Hypothalamus (tissue), 51 donors: ENCODE measurements around the gene ZRANB1.
"Not testable (repeated sequence)": the region's sequence is repeated elsewhere in the genome, so short reads cannot be mapped to it uniquely, and the experiment has no call there.

Source experiments
- DNase-seq, 51 donors: peaks; one replicate each; lab custom pipeline; 2025; lab: John Stamatoyannopoulos, UW

ZRANB1 gene

GRCh38 chr10:124962421-124962820 lies 20.5 kb downstream of the ZRANB1 start:
- no peak for DNase-seq

DNA sequence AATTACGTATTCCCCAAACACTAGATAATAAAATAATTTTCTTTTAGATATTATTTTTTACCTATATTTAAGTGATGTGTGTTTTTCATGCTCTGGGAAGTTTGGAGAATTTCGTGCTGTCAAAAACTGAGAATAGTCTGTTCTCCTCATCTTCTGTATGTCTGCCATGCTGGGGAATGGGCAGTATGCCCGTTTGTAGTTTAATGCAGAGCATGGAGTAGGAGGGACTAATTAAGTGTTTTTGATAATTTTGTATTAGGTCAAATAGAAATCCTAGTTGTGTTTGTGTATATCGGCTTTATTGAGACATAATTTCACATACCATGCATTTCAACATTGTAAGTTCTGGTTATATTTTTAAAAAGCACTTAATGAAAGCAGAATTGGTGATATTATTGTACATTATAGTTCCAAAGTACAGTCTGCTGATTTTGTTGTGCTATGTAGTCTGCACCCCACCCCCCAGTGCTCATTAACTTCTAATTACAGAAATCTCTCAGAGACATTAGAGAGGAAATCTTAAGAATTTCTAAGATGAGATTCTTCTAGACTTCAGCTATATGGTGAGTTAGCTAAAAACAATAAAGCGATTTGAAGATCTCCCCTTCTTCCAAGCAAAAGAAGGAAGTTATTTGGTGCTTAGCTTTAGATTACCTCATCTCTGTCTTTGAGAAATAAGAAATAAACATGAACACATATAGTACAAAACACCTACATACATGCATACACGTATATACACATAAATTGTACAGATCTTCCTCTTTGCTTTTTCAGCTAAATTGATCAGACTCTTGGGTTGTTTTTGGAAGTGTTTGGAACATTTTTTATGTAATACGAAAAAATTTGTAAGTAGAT lies 22.2 kb downstream of the ZRANB1 start:
- no peak for DNase-seq

DNA sequence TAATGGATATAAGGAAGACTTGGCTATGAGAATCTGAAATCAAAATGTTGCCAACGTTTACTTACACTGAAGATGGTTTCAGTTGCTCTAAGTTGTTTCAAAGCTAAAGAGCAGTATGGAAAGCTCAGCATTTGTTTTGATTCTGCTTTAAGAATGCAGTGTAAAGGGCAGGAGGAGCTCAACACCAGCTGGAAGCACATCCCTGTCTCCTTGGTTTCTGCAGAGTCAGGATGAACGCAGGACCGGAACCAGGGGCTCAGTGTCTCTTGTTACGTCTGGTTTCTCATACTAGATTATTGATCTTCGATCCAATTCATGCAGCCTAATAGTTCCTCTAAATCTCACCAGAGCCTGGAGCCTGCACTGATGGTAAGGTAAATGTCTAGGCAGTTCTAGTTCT lies 24.1 kb downstream of the ZRANB1 start:
- no peak for DNase-seq

DNA sequence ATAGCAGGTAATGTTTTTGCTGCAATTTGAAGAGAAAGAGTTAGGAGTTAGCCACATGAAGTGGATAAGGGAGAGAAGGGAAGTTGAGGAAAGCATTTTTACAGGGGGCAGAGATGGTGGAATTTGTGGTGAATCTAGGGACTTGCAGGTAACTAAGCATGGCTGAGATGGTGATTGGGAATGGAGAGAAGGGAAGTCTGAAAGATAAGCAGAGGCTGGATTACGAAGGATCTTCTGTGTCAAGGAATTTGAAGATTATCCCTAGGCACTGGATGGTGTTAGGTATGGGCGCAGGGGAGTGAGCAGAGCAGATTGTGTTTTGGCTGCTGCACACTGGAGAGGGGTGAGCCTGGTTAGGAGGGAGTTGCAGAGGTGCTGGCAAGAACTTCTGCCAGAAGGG lies 25.3 kb downstream of the ZRANB1 start:
- no peak for DNase-seq

DNA sequence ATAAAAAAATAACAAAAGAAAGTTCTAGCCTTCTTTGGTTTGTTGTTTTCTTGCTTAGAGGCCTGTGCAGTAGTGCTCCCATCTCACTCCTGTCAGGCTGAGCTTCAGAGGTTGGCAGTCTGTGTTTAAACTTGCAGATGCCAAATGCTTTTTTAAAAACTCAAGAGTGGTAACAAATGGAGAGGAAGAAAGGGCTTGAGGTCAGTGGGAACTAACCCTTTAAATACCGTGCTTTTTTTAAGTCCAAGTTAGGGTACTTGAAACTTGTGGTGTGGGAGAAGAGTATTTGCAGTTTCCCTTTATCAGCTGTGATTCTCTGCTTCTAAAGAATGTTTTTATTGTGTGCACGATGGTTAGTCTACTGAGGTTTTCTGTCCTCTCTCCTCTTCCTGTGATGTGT lies 29.4 kb downstream of the ZRANB1 start:
- peak in 1 of 51 donors; percentile 7 for DNase-seq

GRCh38 chr10:124972637-124973036 lies 30.7 kb downstream of the ZRANB1 start:
- no peak for DNase-seq

GRCh38 chr10:124974131-124974530 lies 32.2 kb downstream of the ZRANB1 start:
- no peak for DNase-seq

DNA sequence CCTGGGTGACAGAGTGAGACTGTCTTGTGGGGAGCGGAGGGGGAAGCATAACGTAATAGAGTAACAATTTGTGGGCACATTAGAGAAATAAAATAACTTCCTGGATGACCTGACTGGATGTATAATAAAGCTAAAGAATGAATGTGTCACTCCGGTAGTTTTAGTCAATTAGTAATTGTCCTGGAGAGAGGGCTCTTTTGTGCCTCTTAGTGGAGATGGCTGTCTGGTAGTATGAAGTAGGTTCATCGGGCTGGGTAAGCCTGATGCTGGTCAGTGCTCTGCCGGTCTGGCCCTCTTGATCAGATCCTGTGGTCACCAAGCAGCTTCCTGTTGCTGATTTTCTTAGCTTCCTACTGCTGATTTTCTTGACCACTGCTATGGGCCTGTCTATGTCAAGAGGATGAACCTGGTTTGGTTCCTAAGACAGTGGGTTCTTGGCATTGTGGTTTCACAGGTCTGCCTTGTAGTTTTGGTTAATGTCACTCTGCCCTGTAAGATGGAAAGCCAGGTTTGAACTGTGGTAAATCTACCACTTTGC lies 34.1 kb downstream of the ZRANB1 start:
- peak in 3 of 51 donors; percentile 5 to 26 (median 6) for DNase-seq

DNA sequence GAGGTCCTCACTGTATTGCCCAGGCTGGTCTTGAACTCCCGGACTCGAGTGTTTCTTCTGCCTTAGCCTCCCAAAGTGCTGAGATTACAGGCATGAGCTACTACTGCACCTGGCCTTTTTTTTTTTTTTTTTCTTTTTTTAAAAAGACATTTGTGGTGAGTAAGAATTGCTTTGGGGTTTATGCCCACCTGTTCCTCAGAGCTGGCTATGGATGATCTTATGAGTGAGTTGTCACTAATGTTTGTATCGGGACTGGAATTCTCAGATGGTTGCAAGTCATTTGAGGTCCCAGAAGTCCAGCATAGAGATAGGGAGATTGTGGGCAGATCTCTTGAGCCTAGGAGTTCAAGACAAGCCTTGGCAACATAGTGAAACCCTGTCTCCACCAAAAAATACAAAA lies 35.2 kb downstream of the ZRANB1 start:
- no peak for DNase-seq

DNA sequence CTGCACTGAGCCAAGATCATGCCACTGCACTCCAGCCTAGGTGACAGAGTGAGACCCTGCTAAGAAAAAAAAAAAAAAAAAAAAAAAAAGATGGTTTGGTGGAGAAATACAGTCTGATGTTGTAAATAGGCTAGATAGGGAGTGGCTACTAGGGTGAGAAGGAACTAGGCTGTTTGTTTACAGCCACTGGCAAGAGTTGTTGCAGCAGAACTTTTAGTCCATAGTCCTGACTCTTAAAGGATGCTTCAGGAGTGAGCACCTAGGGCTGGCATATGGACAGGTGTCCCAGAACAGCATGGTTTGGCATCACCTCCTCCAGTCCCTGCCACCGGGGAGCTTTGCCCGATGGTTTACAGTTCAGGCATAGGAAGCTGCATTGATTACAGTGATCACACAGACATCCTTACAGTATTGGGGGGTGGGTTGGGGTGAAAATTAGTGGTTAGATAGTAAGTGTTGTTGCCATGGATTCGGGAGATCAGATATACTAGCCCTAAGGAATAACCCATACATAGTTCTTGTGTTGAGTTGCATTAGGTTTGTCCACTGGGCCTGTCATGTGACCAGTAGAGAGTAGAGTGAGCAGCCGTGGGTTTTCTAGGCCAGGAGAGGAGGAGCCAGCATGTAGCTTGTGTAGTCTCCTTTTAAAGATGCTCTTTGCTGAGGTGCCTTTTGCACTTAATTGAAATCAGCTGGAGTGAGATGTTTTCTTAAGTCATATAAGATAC lies 35.9 kb downstream of the ZRANB1 start:
- DNase-seq = peak in 3 of 51 donors; percentile 9 to 35 (median 15)

DNA sequence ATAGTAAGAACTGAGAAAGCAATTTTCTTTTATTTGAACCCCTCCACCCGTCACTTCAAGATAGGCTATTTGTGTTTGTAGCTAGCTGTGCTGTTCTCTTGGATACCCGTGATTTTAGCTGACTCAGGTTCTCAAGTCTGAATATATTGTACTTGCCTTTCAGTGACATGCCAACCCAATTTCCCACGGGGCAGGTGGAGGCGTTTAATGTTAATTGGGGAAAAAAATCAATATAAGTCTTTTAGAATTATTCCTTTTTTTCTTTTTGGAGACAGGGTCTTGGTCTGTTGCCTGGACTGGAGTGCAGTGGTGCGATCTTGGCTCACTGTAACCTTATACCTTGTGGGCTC lies 36.4 kb downstream of the ZRANB1 start:
- peak in 1 of 51 donors; percentile 35 for DNase-seq

DNA sequence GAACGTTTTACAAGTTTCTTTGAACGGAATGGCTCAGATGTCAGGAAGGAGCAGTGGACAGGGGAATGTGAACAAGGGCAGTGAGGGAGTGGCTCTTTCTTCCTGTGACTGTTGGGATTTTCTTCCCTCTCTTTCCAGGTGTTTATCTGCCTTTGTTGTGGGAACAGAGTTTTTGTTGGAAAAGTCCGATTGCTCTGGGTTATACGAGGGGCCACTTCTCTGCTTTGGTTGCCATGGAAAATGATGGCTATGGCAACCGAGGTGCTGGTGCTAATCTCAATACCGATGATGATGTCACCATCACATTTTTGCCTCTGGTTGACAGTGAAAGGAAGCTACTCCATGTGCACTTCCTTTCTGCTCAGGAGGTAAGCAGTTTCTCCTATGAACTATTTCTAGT lies 41.4 kb downstream of the ZRANB1 start:
- no peak for DNase-seq

GRCh38 chr10:124984376-124984775 lies 42.5 kb downstream of the ZRANB1 start:
- DNase-seq = no peak

- no peak for DNase-seq
Observed at GRCh38 chr10:124985162-124985561, 43.2 kb downstream of the ZRANB1 start.

DNA sequence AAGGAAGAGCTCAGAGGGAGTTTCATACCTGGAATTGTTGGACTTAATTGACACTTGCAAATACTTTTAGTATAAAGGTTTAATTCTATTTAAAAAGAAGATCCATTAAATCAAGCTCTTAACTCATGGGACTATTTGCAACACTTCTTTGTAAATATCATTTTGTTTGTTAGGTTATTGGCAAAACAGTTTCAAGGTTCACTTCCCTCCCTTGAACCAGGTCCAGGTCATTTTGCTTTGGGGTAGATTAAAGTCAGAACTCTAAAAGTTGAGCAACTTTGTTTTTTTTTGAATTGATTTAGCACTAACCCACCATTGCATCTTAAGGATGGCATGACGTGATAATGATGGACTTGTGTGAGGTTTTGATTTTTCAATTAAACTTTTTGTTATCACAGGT lies 45.9 kb downstream of the ZRANB1 start:
- DNase-seq = no peak

- DNase-seq = not testable (repeated sequence)
Observed at GRCh38 chr10:124988753-124989152, 46.8 kb downstream of the ZRANB1 start.

GRCh38 chr10:124989526-124989925 lies 47.6 kb downstream of the ZRANB1 start:
- DNase-seq = no peak

DNA sequence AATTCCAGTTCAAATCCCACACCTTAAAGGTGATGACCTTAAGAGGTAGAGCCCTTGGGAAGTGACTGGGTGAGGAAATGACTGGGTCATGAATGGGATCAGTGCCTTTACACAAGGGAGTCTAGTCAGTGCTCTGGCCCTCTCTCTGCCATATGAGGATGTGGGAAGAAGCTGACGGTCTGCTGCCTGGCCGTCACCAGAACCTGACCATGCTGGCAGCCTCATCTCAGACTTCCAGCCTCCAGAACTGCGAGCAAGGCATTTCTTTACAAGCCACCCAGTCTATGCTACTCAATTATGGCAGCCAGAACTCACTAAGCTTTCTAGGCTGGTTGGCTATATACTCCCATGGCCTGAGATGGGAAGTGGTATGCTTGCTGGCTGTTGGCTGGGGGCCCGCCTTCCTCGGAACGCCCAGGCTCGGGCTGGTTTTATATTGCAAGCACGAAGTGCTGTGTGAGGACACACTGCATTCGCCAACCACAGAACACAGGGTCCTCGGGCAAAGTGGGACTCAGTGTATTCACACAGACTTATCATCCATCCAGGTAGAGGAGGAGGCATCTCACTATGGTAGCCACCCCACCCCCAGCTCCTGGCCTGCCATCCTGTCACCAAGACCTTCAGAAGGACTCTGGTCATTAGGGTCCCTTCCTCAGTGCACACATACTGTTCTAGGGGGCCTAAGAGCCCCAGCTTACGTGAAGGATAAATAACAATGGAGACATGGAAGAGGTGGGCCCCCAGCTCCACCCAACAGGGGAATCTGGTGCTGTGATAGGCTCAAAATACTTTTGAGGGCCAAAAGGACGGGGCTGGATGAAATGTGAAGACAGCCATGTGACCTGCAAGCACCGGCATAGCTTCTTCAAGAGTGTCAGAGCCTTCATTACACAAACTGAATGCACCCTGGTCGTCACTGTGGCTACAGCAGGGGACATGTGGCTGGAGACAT lies 49.0 kb downstream of the ZRANB1 start:
- DNase-seq = no peak

DNA sequence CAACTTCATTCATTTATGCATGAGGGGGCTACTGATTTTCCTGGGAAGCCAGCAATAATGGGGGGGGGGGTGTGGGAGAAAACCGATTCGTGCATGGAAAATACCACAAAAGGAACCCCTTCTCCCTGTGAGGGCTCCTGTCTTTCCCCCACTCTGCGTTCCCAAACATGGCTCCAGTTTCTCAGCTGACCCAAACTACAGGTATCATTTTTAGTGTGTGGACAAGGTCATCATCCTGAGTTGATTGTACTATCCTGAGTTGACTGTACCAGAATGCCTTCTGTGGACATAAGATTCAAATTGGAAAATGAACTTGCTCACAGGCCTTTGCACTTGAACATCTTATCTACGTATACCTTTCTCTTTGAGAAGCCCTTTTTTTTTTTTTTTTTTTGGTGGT lies 49.9 kb downstream of the ZRANB1 start:
- DNase-seq = no peak

DNA sequence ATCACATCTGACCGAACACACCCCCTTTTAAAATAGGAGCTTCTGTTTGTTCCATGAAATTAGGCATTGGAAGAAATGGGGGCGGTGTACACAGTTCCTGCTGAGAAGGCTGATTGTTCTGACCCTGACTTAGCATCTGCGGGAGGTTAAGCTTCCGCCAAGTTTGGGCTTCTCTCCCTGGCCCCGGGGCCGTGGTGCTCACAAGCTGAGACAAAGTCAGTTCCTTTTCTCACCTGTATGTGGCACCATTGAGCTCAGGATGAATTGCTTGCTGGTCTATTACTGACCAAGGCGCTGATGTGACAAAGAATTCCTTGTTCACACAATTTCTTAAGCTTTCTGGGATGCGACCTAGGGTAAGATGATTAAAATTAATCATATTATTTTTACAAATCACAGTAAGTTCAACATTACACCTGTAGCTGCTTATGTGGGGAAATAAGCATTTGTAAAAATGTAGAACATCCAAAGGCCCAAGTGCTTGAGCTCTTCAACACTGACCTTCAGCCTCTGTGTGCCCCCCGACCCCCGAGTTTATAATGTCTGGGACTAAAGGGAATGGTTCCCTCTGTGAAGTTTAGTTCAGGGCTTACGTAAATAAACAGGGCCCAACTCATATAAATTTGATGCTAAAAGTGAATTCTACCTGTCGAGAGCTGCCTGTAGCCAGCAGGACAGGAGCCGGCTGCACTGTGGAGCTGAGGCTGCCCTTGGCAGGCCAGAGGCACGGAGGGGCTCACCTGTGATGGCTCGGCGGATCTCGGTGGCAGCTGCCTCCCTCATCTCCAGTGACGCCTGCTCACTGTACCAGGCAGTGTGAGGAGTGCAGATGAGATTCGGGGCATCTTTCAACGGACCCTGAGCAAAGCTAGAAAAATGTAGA lies 50.8 kb downstream of the ZRANB1 start:
- DNase-seq = peak in 36 of 51 donors; percentile 17 to 87 (median 64)
